ENCODE data around the gene PLEKHA8. TPM values are rescaled to one million over a fixed set of nuclear protein-coding genes. Genes with fewer than 3 reads are reported as not detected.

The PLEKHA8 gene
- total and polyA plus RNA-seq, 2 of the 8 experiments (the other 6 are each of a cell fraction or from before 2014, with no cell fraction given) = 10.7 to 44.0 TPM

DNA sequence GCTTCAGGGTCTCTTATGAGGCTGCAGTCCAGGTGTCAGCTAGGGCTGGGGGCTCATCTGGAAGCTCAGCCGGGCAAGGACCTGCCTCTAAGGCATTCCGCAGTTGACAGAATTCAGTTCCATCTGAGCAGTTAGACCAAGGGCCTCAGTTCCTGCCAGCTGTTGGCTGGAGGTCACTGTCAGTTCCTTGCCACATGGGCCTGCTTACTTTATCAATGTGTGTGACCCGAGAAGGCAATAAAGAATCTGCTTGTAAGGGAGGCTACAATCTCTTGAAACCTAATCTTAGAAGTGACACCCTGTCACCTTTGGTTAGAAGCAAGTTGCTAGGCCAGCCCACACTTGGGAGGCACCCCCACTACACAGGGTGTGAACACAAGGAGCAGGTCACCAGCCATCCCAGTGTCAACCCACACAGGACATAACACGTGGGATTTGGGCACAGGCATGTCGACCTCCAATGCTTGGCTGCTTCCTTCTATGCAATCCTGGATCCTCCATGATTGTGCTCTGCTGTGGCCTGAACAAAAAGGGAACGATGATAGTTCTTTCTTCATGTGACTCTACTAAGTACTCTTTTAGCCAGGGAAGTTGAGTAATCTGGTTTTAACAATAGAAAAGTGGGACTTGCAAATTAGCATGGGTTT is 148.4 kb downstream of the PLEKHA8 start:
- Histone ChIP-seq H2BK12ac (ENCODE audit: low read depth, low read length) (no peak overlapping the region; the same call in 1 of the 2 replicates), H2AK5ac (ENCODE audit: low read depth, low read length) (no peak overlapping the region), H3K56ac (replicated peaks; ENCODE audit: insufficient read length, low read depth, low read length) (no peak overlapping the region), H3K36me3 (ENCODE audit: control insufficient read depth in 2 of 4, insufficient read depth in 4 of 4, low read length in 3 of 4) (no peaks in the 10 kb centered on the region), H3K23me2 (ENCODE audit: low read depth, low read length) (no peaks in the 10 kb centered on the region), H2BK15ac (ENCODE audit: low read length) (no peak overlapping the region), H2BK5ac (ENCODE audit: low read depth, low read length) (no peak overlapping the region), H3K4me3 (ENCODE audit: extremely low read depth in 1 of 4, insufficient read depth in 2 of 4, low read depth in 3 of 4, low read length in 4 of 4) (no peak overlapping the region), H3K18ac (ENCODE audit: extremely low read depth, low read length) (no peak overlapping the region), H3K9ac (replicated peaks in 1 of 4; ENCODE audit: extremely low read depth in 1 of 4, low read depth in 3 of 4, low read length in 3 of 4) (no peak overlapping the region), H2BK20ac (ENCODE audit: low read length) (peak overlapping the region; percentile 66; the same call in 1 of the 2 replicates), H3K79me1 (ENCODE audit: low read depth, low read length) (no peaks in the 10 kb centered on the region), H4K5ac (ENCODE audit: insufficient read length, low read depth, low read length) (no peak overlapping the region), H3K27me3 (replicated peaks in 1 of 4; ENCODE audit: control insufficient read depth in 3 of 4, extremely low read depth in 1 of 4, insufficient read depth in 3 of 4, low read length in 3 of 4) (no peaks in the 10 kb centered on the region), H3K79me2 (ENCODE audit: control insufficient read depth in 1 of 2, insufficient read depth in 2 of 2, low read length in 2 of 2) (no peaks in the 10 kb centered on the region), H3K23ac (ENCODE audit: insufficient read length) (no peak overlapping the region), H2AFZ (ENCODE audit: low read length) (no peak overlapping the region), H3K4ac (replicated peaks; ENCODE audit: insufficient read length, low read depth, low read length) (no peak overlapping the region), H3K27ac (ENCODE audit: low read depth, low read length) (no peak overlapping the region), H4K8ac (ENCODE audit: extremely low read depth, insufficient read depth, low read length) (no peak overlapping the region), H4K91ac (replicated peaks; ENCODE audit: insufficient read length, low read length) (no peak overlapping the region), H3K4me2 (ENCODE audit: insufficient read depth in 1 of 2, low read depth in 2 of 2, low read length in 2 of 2) (no peak overlapping the region), H3K9me3 (ENCODE audit: insufficient read depth in 2 of 2, low read depth in 1 of 2, low read length in 1 of 2) (no peaks in the 10 kb centered on the region), H3K14ac (ENCODE audit: insufficient read length) (no peak overlapping the region), H4K20me1 (replicated peaks in 1 of 2; ENCODE audit: control insufficient read depth in 1 of 2, insufficient read depth in 2 of 2, low read length in 2 of 2) (no peaks in the 10 kb centered on the region), H3K4me1 (replicated peaks in 1 of 4; ENCODE audit: control insufficient read depth in 3 of 4, insufficient read depth in 4 of 4, low read length in 3 of 4) (peaks cover 0 to 2% (median 0%) of the 10 kb centered on the region in 4 experiments; a peak in 1 of 7 replicates), H2BK120ac (replicated peaks; ENCODE audit: low read depth, low read length) (no peak overlapping the region)
- DNase-seq (ENCODE audit: low read depth in 1 of 2, low spot score in 2 of 2) = no peak
- WGBS, 2 experiments (ENCODE audit: extremely low coverage in 1 of 2, insufficient coverage in 1 of 2, insufficient read length in 1 of 2, insufficient replicate concordance in 2 of 2, low coverage in 1 of 2, low lambda C conversion rate in 2 of 2, missing lambda C conversion rate in 1 of 2) = 84% methylated on average over 6 of the region's 6 CpGs; no CpG with 5 or more reads in 1 of the 2 experiments
- ChIA-PET POLR2A (ENCODE audit: partially characterized antibody) (interaction anchor here (0.7 to 1.4 kb wide), 2 partner anchors 10 to 374 kb away, joined by 3 read pairs; no protein-coding TSS in a partner anchor), CTCF (ENCODE audit: partially characterized antibody) (interaction anchor here (0.7 to 7.3 kb wide), 5 partner anchors 10 to 136 kb away, joined by 3 to 45 read pairs (median 4); no protein-coding TSS in a partner anchor)
- FAIRE-seq = no peak
- no peak for TF ChIP-seq SRF (IDR thresholded peaks at IDR 0.05; ENCODE audit: low read depth, low read length)
- TF ChIP-seq BCL11A (IDR thresholded peaks at IDR 0.05; ENCODE audit: low read depth in 2 of 2, low read length in 2 of 2) = no peak
- no peak for TF ChIP-seq KDM1A (IDR thresholded peaks at IDR 0.05; ENCODE audit: borderline replicate concordance, low read length)
- TF ChIP-seq, protein P1, sequence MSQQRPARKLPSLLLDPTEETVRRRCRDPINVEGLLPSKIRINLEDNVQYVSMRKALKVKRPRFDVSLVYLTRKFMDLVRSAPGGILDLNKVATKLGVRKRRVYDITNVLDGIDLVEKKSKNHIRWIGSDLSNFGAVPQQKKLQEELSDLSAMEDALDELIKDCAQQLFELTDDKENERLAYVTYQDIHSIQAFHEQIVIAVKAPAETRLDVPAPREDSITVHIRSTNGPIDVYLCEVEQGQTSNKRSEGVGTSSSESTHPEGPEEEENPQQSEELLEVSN (IDR thresholded peaks at IDR 0.05) = no peak
- TF ChIP-seq EGR1 (IDR thresholded peaks at IDR 0.05; ENCODE audit: borderline replicate concordance, low read depth, low read length) = no peak
- TF ChIP-seq ZNF274 (IDR thresholded peaks at IDR 0.05; ENCODE audit: borderline replicate concordance, extremely low read depth, low read length) = no peak
- TF ChIP-seq JUND (IDR thresholded peaks at IDR 0.05; ENCODE audit: low read length) = no peak
- TF ChIP-seq CHD2 (IDR thresholded peaks at IDR 0.05; ENCODE audit: low read length) = no peak
- TF ChIP-seq, protein P2, sequence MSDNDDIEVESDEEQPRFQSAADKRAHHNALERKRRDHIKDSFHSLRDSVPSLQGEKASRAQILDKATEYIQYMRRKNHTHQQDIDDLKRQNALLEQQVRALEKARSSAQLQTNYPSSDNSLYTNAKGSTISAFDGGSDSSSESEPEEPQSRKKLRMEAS (IDR thresholded peaks at IDR 0.05) = no peak
